GM18502 (cell line): ENCODE data around the gene CNOT8.
"Not testable (repeated sequence)": the region's sequence is repeated elsewhere in the genome, so short reads cannot be mapped to it uniquely, and the experiment has no call there.

Source experiments
- ATAC-seq: cut with Tn5 transposase; IDR thresholded peaks from one replicate; pipeline ENCODE4 v1.9.1; 2021; ENCODE audit warnings: mild to moderate bottlenecking; ENCODE audit not compliant: unreplicated experiment, poor library complexity

CNOT8 gene

GRCh38 chr5:154832804-154833203 lies 25.6 kb upstream of the CNOT8 start:
- not testable (repeated sequence) for ATAC-seq

DNA sequence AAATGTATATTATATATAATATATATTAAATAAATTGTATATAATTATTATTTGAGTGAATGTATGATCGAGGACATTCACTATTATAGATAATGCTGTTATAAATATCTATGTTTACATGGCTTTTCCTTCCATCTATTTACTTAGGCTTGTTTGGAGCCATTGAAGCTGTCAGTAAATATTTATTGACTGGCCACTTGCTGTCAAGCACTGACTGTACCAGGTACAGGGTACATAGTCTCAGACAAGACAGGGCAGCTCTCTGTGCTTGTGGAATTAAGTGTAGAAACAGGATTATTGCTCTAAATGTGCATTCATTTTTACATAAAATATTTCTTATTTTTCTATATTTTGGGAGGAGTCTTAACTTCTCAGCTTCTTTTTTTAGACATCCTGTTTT lies 24.4 kb upstream of the CNOT8 start:
- no peak for ATAC-seq

- not testable (repeated sequence) for ATAC-seq
Observed at GRCh38 chr5:154835701-154836052, 22.8 kb upstream of the CNOT8 start.

DNA sequence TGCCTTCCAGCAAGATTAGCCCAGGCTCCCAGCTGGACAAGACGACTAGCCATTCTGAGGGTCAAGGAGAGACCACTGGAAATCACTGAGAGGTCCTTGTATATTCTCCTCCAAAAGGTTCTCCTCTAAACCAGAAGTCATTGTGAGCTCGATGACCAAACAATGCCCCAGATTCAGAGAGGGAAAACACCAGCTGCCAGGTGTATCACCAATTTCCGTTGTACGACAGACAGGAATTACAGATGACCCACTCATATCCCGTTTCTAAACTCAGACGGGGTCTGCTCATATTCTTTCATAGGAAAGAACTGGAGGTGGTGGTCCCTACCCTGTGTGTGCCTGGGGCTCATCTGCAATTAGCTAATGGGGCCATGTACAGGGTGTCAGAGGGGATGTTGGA lies 22.2 kb upstream of the CNOT8 start:
- ATAC-seq: no peak

DNA sequence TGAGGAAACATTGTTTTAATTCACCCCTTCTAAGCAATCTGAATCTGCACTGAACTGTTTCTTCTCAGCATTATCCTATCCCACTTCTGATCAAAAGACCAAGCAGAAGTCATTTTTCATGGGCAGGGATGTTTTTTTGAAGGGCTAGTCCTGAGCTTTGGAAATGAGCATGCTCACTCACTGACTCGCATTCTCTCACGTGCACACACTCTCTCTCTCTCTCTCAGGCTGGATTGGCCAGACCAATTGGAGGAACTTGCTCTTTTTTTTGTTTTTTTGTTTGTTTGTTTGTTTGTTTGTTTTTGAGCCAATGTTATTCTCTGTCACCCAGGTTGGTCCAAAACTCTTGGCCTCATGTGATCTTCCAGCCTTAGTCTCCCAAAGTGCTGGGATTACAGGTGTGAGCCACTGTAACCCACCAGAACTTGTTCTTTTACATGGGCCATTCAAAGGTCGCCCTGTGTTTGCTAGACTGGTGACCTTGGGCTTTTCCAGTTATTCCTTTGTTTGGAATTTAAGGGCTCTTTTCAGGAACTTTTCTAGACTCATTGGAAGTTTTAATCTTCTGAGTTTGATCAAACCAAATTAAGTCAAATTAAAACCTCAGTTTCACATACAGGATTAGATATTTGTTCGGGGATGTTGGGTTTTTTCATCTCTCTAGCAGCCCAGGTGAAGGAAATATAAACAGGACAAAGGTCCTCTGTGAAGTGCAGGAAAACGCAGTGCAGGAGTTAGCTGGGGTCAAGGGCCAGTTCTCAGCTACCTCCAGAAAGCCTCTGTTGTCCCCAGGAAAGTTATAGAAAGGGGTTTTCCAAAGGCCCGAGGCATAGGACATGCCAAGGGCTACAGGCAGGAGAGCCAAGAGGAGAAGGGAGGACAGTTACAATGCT lies 21.2 kb upstream of the CNOT8 start:
- ATAC-seq: no peak

- ATAC-seq: no peak
Observed at GRCh38 chr5:154840435-154841272, 17.8 kb upstream of the CNOT8 start.

GRCh38 chr5:154841273-154841661 lies 17.2 kb upstream of the CNOT8 start:
- no peak for ATAC-seq

DNA sequence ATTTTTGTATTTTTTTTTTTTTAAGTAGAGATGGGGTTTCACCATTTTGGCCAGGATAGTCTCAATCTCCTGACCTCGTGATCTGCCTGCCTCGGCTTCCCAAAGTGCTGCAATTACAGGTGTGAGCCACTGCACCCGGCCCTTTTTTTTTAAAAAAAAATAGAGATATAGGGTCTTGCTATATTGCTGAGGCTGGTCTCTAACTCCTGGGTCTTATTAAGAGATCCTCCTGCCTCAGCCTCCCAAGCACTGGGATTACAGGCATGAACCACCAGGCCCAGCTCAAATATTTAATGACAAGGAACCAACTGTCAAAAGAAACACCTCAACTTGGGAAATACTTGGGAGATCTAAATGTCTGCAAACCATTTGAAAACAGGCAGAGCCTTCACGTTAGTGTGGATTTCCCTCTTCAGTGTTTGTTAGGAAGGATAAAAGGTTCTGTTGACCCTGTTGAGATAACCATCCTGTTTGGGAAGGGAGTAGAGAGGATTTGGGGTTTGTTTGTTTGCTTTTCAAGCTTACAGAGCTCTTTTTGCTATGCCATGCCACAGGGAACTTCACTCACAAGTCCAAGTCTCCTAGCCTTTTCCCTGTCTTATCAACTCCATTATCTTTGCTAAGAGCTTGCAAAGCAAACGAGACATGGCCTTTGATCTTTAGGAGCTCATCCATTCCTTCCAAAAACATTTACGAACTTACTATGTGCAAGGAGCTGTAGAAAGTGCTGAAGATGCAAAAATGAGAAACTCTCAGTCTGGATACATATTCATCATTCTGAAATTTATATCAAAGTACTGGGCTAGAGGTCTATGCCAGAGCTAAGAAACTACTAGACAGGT lies 15.5 kb upstream of the CNOT8 start:
- no peak for ATAC-seq

DNA sequence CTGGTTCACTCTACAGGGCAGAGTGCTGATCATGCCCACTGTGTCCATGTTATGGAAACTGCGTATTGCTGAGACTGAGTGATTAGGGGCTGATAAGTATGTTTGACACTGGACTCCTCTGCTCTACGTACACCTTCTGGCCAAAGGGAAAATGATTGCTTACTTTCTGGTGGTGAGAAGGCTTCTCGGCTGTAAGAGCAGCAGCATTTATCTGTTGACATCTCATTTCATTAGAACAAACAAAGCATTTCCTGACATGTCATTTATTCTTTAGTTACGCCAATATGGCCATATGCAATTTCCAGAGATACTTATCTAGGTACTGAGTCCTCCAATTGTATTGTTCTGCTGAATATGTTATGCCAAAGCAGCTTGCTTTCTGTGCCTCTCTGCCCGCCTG lies 13.6 kb upstream of the CNOT8 start:
- ATAC-seq: no peak

- no peak for ATAC-seq
Observed at GRCh38 chr5:154849264-154849785, 9.1 kb upstream of the CNOT8 start.

GRCh38 chr5:154849791-154850201 lies 8.6 kb upstream of the CNOT8 start:
- ATAC-seq: no peak

GRCh38 chr5:154850255-154851062 lies 8.0 kb upstream of the CNOT8 start, which contains the start of gene FAXDC2:
TSS of gene FAXDC2 (minus strand) at chr5:154850603. CDS start at chr5:154838178, 12,425 bp downstream.
- ATAC-seq: no peak

DNA sequence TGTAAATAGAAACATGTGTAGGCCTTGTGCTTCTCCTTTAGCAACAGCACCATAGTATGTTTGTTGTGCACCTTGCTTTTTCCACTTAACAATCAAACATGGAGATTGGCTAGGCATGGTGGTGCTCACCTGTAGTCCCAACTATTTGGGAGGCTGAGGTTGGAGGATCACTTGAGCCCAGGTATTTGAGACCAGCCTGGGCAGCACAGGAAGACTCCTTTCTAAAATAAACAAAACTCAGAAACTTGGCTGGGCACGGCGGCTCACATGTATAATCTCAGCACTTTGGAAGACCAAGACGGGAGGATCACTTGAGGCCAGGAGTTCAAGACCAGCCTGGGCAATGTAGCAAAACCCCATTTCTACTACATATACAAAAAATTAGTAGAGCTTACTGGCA lies 7.1 kb upstream of the CNOT8 start:
- ATAC-seq: no peak

- ATAC-seq: peak; percentile 67
Observed at GRCh38 chr5:154857530-154858296, 714 bp upstream of the CNOT8 start.

DNA sequence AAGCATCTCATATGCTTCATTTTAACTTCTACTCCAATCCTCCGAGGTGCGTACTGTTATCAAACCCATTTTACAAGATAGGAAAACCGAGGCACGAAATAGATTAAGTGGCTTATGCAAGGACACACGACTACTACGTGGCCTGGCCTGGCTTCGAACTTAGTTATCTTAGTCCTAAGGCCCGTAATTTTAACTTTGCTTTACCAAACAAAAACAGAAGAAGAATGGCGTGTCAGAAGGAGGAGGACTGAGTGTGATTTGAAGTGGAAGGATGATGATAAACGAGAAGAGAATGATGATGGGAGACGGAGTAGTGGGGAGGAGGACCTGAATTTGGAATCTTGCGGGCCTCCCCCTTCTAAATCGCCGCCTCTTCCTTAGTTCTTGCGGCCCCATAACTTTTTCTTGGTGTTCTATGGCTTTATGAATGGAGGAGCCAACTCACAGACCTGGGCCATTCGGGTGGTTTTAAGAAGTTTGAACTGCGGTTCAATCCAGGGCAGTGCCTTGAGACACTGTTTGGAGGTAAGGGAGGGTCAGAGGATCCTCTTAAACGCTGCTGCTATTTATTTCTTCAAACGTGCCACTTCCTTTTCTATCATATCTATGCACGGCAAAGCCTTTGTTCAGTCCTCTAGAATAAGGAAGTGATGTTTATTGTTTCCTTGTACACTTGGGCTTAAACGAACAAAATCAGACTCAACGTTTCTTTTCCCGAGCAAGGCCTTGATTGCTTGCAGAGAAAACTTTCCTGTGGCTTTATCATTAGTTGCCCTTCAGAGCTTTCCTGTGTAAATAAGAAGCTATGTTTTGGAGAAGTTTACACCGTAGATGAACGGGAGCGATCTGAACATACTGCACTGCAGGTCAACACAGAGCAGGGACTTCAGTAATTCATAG lies 795 bp downstream of the CNOT8 start:
- ATAC-seq: peak; percentile 18

DNA sequence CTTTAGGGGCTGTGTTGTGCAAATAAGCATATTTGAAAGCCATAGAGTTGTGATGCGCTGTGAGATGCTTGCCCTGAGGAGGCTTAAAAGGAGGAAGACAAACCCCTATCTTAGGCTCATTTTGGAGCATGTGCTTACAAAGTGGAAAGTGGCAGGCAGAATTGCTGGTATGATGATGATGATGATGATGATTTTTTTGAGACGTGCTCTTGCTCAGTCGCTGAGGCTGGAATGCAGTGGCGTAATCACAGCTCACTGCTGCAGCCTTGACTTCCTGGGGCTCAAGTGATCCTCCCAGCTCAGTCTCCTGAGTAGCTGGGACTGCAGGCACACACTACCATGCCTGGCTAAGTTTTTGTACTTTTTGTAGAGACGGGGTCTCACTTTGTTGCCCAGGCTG lies 1.7 kb downstream of the CNOT8 start:
- ATAC-seq: no peak

- ATAC-seq: no peak
Observed at GRCh38 chr5:154860765-154861164, 2.3 kb downstream of the CNOT8 start.

DNA sequence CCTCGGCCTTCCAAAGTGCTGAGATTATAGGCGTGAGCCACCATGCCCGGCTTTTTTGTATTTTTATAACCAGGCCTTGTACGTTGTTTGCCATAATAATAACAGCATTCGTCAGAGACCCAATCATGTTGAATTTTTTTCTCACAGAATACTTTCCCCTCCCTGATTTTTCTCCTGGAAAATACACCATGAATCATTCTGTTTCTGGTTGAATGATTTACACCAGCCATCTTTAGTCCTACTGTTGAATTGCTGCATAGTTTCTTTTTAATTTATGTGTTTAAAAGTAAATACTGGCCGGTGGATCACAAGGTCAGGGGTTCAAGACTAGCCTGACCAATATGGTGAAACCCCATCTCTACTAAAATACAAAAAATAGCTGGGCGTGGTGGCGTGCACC lies 3.5 kb downstream of the CNOT8 start:
- no peak for ATAC-seq
